ENCODE results near the gene ZNF462.

The ZNF462 gene

DNA sequence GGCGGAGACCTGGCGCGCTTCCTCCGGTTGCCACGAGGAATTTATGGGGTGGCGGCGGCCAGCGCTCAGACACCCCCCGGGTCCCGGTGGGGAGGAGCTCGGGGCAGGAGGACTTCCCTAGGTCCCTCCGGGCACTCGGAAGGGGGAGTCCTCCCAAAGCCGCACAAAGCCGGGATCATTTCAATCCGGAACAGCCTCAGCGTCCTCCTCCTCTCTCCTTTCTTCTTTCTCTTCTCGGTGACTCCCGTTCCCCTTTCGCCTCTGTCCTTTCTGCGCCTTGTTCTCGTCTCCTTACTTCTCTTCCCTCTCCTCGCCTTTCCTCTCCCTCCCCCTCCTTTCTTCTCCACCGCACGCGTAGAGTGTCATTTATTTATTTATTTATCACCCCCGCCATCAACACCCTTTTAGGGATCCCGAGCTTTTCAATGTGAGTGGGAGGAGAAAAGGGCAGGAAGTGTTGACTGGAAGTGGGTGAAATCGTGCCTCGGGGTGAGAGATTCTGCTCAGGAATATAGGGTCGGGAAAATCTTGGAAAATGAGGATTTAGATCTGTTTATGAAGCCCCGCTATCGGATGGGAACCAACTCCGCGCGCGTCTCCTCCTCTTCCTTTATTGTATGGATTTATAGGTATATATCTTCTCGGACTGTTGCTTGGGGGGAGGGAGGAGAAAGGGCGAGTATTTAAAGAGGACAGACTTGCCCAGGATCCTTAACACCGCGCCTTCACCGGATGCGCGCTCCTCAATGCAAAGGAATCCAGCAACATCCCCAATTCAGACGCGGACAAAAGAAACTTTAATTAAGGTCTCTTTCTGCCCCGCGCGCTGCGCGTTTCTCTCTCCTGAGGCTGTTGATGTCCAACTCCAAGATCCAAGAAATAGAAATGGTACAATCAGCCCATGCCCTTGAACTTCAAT lies 2.0 kb upstream of the ZNF462 start:
- H3K27ac ChIP-seq = no peak overlapping the region
- H3K9me3 ChIP-seq = no peaks in the 10 kb centered on the region
- no peaks in the 10 kb centered on the region for H3K36me3 ChIP-seq
- peaks cover 96% of the 10 kb centered on the region for H3K27me3 ChIP-seq
- H3K4me1 ChIP-seq (ENCODE audit: control insufficient read depth in 1 of 2, insufficient read depth in 1 of 2, low read depth in 1 of 2, low read length in 1 of 2) = peaks cover 3 to 27% of the 10 kb centered on the region in 2 experiments
- H3K4me3 ChIP-seq (ENCODE audit: low read depth in 1 of 2, low read length in 1 of 2) = no peak overlapping the region
- TF ChIP-seq, protein P1, sequence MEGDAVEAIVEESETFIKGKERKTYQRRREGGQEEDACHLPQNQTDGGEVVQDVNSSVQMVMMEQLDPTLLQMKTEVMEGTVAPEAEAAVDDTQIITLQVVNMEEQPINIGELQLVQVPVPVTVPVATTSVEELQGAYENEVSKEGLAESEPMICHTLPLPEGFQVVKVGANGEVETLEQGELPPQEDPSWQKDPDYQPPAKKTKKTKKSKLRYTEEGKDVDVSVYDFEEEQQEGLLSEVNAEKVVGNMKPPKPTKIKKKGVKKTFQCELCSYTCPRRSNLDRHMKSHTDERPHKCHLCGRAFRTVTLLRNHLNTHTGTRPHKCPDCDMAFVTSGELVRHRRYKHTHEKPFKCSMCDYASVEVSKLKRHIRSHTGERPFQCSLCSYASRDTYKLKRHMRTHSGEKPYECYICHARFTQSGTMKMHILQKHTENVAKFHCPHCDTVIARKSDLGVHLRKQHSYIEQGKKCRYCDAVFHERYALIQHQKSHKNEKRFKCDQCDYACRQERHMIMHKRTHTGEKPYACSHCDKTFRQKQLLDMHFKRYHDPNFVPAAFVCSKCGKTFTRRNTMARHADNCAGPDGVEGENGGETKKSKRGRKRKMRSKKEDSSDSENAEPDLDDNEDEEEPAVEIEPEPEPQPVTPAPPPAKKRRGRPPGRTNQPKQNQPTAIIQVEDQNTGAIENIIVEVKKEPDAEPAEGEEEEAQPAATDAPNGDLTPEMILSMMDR (IDR thresholded peaks at IDR 0.05) = no peak

DNA sequence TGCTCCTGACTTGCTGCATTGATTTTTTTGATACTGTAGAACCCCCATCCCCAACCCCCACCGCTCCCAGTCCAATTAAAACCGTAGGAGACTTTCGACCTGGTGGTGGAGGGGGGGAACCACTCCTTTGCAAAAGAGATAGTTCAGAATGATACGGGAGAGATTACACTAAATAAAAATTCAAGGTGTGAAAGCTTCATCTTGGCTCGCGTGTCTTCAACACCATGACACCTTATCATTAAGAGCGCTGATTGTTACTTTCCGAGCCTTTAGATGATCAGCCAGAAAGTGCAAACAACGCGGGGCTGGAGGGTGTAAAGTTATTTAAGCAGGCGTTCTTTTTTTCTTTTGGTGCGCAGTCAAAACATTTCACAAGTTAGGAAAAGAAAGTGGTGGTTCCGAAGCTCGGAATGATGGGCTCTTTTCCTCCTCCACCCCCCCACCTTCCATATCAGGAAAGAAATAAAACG lies 1.3 kb upstream of the ZNF462 start:
- Histone ChIP-seq H3K4me1 (ENCODE audit: control insufficient read depth in 1 of 2, insufficient read depth in 1 of 2, low read depth in 1 of 2, low read length in 1 of 2) (peaks cover 3 to 27% of the 10 kb centered on the region in 2 experiments), H3K36me3 (no peaks in the 10 kb centered on the region), H3K4me3 (ENCODE audit: low read depth in 1 of 2, low read length in 1 of 2) (no peak overlapping the region), H3K27me3 (peaks cover 99% of the 10 kb centered on the region), H3K9me3 (no peaks in the 10 kb centered on the region), H3K27ac (no peak overlapping the region)
- TF ChIP-seq, protein P1 (IDR thresholded peaks at IDR 0.05) = no peak

DNA sequence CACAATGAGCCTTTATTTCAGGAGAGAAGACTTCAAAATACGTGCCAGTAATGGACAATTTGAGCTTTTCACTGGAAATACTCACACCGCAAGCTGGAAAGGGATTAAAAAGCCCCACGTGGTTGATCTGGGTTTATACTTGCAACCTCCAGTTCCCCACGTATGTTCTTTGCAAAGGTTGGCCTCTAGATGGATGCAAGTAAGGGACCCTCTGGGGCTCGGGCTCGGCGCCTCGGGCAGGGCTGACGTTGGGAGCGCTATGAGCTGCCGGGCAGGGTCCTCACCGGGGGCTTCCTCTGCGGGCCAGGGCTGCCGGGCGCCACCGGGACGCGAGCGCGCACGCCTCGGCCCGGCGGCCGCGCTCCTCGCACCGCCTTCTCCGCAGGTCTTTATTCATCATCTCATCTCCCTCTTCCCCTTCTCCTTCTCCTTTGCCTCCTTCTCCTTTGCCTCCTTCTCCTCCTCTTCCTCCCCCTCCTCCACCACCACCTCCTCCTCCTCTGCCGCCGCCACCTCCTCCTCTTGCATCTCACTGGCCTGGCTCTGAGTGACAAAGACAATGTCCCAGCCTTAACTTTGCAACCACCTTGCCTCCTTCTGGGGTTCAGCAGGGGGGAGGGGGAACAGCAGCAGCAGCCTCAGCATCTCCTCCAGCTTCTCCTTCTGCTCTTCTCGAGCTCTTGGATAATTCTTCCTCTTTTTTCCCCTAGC lies 701 bp upstream of the ZNF462 start:
- peaks cover 93% of the 10 kb centered on the region for H3K27me3 ChIP-seq
- H3K36me3 ChIP-seq = no peaks in the 10 kb centered on the region
- H3K4me3 ChIP-seq (ENCODE audit: low read depth in 1 of 2, low read length in 1 of 2) = peak overlapping the region in 1 of 2 experiments; percentile 18
- H3K4me1 ChIP-seq (ENCODE audit: control insufficient read depth in 1 of 2, insufficient read depth in 1 of 2, low read depth in 1 of 2, low read length in 1 of 2) = peaks cover 3 to 27% of the 10 kb centered on the region in 2 experiments
- TF ChIP-seq, protein P1 (IDR thresholded peaks at IDR 0.05) = no peak
- H3K27ac ChIP-seq = no peak overlapping the region
- H3K9me3 ChIP-seq = no peaks in the 10 kb centered on the region

DNA sequence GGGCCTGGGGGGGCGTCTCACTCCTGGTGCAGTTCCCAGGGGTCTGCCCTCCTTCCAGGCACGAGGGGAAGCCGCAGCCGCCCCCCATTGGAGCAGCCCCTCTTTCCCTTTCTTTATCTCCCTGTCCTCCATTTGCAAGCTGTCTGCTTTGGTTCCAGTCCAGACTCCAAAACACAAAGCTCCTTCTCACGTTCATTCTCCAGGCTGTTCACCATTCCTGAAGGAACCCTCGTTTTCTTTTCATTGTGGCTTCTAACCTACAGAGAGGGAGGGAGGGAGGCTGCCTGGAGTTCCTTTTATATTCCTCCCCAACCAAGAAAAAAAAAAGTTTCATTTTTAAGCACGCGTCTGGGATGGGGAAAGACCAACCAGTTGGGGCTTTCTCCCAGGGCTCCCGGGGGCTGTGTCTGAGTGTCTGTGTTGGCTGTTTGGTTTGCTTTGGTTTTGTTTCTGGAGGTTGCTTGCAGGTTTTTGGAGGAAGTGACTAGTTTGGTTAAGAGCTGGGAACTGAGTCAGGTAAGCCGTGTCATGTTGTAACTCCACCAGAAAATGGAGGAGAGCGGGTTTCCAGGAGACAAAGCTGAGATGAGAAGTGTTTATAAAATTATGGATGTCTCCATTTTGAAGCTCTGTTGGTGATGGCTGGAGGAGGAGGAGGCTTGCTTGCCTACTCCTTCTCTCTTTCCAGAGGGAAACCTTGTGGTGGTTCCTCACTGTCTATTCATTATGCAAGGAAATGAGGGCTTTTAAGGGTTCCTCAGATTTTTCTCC lies 1.6 kb downstream of the ZNF462 start:
- no peaks in the 10 kb centered on the region for H3K36me3 ChIP-seq
- no peak overlapping the region for H3K27ac ChIP-seq
- H3K4me1 ChIP-seq (ENCODE audit: control insufficient read depth in 1 of 2, insufficient read depth in 1 of 2, low read depth in 1 of 2, low read length in 1 of 2) = peaks cover 3 to 27% of the 10 kb centered on the region in 2 experiments
- H3K9me3 ChIP-seq = no peaks in the 10 kb centered on the region
- H3K27me3 ChIP-seq = peaks cover 70% of the 10 kb centered on the region
- TF ChIP-seq, protein P1 (IDR thresholded peaks at IDR 0.05) = no peak
- H3K4me3 ChIP-seq (ENCODE audit: low read depth in 1 of 2, low read length in 1 of 2) = no peak overlapping the region

DNA sequence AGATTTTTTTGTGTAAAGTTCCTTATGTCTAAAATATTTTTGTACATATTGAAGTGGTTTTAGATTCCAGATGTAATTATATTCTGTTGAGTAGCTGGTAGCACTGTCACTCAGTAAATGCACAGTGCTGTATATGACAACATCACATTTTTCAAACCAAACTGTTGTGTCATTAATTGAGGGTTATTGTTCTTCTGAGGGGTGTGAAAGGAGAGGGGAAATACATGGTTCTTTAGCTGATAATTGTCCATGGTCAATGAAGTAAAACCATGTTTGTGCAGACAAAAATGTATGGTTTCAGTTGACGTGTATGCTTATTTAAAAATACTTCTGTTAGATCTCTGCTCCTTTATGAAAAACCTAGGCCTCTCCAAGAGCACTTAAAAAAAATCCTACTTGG lies 3.3 kb downstream of the ZNF462 start:
- H3K4me3 ChIP-seq (ENCODE audit: low read depth in 1 of 2, low read length in 1 of 2) = no peak overlapping the region
- TF ChIP-seq, protein P1 (IDR thresholded peaks at IDR 0.05) = no peak
- peaks cover 3 to 19% of the 10 kb centered on the region in 2 experiments for H3K4me1 ChIP-seq (ENCODE audit: control insufficient read depth in 1 of 2, insufficient read depth in 1 of 2, low read depth in 1 of 2, low read length in 1 of 2)

More for the DNA sequence above, 3.3 kb downstream of the ZNF462 start:
- Histone ChIP-seq H3K36me3 (no peaks in the 10 kb centered on the region), H3K27ac (no peak overlapping the region), H3K9me3 (no peaks in the 10 kb centered on the region), H3K27me3 (peaks cover 53% of the 10 kb centered on the region)
